Measurements from ENCODE around the gene NAB1.

GRCh38 chr2:190682168-190682567 is 33.3 kb downstream of the NAB1 start:
- no peak for TF ChIP-seq CTCF (IDR thresholded peaks at IDR 0.05)
- TF ChIP-seq POLR2A (IDR thresholded peaks at IDR 0.05), result no peak
